Measurements from ENCODE around the gene TBC1D4.

Gene TBC1D4

GRCh38 chr13:75385708-75386083, 96.3 kb downstream of the TBC1D4 start:
- no peak for TF ChIP-seq CTCF (IDR thresholded peaks at IDR 0.05; ENCODE audit: low read depth, low read length)
- no peak overlapping the region for H3K4me3 ChIP-seq (ENCODE audit: low read depth, low read length)

- H3K4me3 ChIP-seq (ENCODE audit: low read depth, low read length) = no peak overlapping the region
- no peak for TF ChIP-seq CTCF (IDR thresholded peaks at IDR 0.05; ENCODE audit: low read depth, low read length)
Observed at GRCh38 chr13:75384879-75385707, 96.9 kb downstream of the TBC1D4 start.

GRCh38 chr13:75383064-75383715, 98.8 kb downstream of the TBC1D4 start:
- TF ChIP-seq CTCF (IDR thresholded peaks at IDR 0.05; ENCODE audit: low read depth, low read length) = no peak

GRCh38 chr13:75378301-75378700, 103.7 kb downstream of the TBC1D4 start:
- no peak for TF ChIP-seq CTCF (IDR thresholded peaks at IDR 0.05; ENCODE audit: low read depth, low read length)
- no peak overlapping the region for H3K4me3 ChIP-seq (ENCODE audit: low read depth, low read length)

More at GRCh38 chr13:75383064-75383715, 98.8 kb downstream of the TBC1D4 start:
- no peak overlapping the region for H3K4me3 ChIP-seq (ENCODE audit: low read depth, low read length)

GRCh38 chr13:75376792-75377402, 105.1 kb downstream of the TBC1D4 start:
- TF ChIP-seq CTCF (IDR thresholded peaks at IDR 0.05; ENCODE audit: low read depth, low read length) = no peak
- H3K4me3 ChIP-seq (ENCODE audit: low read depth, low read length) = no peak overlapping the region

- no peak for TF ChIP-seq CTCF (IDR thresholded peaks at IDR 0.05; ENCODE audit: low read depth, low read length)
- H3K4me3 ChIP-seq (ENCODE audit: low read depth, low read length) = no peak overlapping the region
Observed at GRCh38 chr13:75375329-75375728, 106.6 kb downstream of the TBC1D4 start.

- H3K4me3 ChIP-seq (ENCODE audit: low read depth, low read length) = no peak overlapping the region
- no peak for TF ChIP-seq CTCF (IDR thresholded peaks at IDR 0.05; ENCODE audit: low read depth, low read length)
Observed at GRCh38 chr13:75373988-75374387, 108.0 kb downstream of the TBC1D4 start.

Data from WI38 (cell line).